ENCODE data around the gene KYNU.
"Not testable (repeated sequence)": the region's sequence is repeated elsewhere in the genome, so short reads cannot be mapped to it uniquely, and the experiment has no call there.

The KYNU gene

DNA sequence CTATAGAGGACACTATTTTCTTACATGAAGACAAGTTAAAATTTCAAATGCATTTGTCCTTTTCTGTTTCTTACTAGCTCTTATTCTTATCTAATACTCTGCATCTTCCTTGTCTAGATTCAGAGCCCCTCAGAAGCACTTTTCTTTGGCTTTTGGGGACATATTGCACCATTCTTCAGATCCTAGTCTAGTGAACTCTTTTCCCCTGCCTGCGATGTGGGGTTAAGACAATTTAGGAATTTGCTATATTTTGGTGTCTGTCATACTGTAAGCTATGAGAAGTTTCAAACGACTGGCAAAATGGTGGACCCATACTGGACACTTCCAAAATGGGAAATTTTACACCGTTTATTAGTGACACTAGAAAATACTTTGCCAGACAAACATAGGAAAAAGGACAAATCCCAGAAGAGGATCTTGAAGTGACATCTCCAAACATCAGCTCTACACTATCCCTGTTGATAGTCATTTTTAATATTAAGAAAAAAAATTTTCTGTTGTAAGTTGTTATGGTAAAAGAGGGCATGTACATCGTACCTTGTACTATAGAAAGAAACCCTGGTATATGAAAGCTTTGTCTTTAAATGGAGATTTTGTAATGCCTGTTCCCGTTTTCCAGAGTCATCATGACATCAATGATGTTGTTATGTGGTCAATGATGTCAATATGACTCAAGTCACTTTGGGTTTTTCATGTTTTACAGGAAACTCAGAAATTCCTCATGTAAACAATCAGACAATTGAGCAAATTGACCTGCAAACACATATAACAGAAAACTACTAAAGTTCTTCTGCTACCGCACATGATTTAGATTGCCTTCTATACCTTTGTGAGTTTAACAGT lies 4.4 kb upstream of the KYNU start:
- DNase-seq, result no peak

DNA sequence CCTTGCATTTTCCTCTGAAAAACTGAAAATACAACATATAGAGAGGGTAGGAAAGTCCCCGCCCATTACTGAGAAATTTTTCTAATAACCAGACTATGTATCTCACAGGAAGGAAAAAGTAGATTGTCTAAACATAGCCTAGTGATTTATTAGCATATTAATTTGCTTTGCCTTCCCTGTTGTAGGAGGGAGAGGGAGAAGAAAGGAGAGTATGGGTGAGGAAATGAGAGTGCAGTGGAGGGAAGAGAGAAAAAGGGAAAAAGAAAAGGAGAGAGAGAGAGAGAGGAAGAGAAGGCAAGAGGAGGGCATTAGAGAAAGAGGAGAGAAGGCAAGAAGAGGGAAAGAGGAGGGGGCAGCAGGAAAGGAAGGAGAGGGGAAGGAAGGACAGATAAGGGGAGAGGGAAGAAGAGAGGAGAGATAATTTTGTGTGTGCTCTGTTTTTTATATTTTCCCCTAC lies 3.6 kb upstream of the KYNU start:
- no peak for DNase-seq

DNA sequence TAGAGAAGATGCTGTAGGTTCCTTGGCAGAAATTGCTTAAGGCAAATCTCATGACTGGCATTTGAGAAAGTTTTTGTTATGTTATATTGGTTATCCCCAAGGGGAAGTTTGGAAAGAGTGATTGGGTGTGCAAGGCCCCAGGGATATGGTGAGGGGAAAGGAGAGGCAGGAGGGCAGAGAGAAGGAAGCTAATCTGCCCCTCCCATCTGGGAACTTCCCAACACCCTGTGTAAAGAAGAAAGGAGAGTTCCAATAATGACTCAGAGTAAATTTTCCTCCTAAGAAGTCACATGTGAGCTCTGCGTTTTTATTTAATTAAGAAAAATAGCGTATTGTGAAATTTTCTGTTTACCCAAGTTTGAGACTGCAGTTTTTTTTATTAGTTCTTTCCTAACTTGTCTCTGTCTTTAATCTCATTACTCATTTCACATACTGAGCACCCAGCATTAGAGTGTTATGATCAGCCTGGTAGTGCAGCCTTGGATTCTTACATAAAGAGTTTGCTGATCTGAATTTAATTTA lies 3.1 kb upstream of the KYNU start:
- no peak for DNase-seq

DNA sequence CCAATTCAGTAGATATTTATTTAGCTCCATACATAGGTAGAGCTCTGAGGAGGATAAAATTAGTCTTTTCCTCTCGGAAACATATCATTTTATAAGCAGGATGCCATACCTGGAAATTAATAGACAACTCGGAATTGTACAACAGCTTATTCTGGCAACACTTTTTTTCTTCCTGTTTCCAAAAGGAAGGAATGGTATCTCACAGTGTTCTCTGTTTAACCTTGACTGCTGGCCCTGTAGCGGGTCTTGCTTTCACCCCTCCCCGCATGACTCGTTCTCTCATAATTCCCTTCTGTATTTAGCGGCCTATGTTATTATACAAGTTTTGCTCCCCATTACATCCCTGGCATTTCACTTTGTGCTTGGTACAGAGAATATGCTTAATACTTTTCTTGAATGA lies 2.5 kb upstream of the KYNU start:
- DNase-seq, result no peak

DNA sequence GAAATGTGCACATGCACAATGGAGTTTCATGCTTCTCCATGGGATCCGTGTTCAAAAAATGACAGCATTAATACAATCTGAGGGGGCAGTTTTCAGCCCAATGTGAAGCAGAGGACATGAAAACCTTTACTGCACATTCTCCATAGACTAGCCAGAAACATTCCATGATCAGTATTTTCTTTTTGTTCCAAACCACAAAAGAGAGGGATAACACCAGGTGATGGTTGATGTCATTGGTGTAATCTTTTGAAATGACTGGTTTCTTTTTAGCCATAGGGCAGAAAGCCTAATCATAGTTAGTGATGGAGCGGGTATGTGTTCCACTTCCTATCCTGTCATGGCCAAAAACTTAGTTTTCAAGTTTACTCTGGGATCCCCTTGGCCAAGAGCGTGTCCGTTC lies 1.8 kb upstream of the KYNU start:
- no peak for DNase-seq

DNA sequence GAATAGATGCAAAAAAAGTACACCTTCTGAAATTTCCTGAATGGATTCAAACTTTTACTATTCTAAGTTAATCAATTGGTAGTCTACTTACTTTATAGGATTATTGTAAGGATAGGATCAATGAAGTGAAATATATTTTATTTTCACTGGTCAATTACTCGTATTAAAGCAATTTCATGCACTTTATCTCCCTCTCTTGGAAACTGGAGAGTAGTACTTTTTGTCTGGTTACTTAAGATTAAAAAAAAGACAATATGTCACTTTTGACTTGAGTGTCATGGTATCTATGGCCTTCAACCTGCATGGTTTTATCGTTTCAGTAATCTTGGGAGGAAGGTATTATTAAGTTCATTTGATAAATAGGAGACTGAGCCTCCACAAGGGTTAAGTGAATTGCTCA lies 1.0 kb upstream of the KYNU start:
- no peak for DNase-seq

DNA sequence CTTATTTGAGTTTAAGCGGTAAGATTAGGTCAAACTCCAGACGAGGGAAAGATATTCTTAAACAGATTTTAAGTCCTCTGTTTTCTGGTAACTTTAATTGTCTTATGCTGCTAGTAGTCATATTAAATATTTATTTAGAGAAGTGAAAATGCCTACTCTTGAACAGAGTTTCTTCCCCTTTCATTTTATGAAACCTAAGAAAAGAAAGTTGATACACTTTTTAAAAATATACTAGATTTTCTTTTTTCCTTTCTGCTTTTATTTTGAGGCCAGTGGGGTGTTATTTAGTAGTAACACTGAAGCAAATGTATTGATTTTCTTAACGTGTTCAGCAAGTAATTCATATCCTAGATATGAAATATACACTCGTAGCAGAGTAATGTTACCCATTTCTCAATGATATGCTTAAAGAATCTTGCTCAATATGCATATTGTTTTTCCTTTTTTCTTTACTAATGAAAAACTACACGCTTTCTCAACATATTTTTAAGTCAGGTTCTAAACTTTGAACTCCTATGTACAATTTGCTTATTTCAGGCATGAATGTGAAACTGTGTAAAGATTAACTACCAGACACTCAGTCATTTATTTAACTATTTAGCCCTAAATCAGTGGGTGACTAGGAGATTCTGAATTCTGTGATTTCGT lies 691 bp downstream of the KYNU start:
- DNase-seq, result no peak

DNA sequence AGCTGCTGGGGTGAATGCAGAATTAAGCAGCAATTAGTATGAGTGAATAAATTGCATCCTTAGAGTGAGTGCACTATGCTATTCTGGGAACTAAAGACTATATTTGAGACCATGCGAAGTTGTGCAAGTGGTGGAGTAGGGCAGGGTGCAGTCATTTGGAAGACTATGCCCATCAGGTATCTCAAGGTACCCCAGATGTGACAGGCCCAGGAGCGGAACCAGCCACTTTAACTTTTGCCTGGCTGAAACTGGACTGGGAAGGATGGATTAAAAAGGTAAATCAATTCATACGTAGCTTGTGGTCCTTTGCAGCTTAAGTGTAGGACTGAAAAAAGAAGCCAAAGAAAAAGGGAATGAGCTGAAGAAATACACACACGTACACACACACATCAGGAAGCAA lies 1.7 kb downstream of the KYNU start:
- no peak for DNase-seq

DNA sequence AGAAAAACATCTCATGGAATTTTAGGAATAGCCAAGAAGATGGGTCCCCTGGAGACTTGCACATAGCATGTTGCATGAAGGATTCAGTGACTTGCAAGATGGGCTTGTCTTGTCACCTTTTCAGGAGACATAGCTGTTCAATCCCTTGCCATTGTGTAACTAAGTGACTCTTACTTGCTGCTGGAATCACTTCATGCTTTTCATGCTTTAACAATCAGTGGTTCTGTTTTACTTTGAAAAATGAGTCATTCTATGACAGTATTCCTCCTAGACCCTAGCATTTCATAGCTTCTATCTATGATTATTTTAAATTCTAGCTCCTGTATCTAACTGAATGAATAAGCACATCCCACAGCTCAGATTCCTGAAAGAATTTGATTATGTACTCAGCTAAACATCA lies 2.8 kb downstream of the KYNU start:
- no peak for DNase-seq

DNA sequence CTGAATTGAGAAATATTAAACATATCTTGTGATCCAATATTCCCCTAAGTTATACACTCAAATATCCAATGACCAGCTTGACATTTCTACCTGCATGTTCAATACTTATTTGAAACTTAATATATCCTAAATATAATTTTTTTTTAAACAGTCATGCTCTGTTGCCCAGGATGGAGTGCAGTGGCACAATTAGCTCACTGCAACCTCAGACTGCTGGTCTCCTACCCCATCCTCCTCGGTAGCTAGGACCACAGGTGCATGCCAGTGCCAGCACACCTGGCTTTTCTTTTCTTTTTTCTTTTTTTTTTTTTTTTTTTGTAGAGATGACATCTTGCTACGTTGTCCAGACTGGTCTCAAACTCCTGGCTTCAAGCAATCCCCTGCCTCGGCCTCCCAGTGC lies 4.2 kb downstream of the KYNU start:
- no peak for DNase-seq

DNA sequence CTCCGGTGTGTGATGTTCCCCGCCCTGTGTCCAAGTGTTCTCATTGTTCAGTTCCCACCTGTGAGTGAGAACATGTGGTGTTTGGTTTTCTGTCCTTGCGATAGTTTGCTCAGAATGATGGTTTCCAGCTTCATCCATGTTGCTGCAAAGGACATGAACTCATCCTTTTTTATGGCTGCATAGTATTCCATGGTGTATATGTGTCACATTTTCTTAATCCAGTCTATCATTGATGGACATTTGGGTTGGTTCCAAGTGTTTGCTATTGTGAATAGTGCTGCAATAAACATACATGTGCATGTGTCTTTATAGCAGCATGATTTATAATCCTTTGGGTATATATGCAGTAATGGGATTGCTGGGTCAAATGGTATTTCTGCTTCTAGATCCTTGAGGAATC lies 5.0 kb downstream of the KYNU start:
- DNase-seq, result not testable (repeated sequence)

DNA sequence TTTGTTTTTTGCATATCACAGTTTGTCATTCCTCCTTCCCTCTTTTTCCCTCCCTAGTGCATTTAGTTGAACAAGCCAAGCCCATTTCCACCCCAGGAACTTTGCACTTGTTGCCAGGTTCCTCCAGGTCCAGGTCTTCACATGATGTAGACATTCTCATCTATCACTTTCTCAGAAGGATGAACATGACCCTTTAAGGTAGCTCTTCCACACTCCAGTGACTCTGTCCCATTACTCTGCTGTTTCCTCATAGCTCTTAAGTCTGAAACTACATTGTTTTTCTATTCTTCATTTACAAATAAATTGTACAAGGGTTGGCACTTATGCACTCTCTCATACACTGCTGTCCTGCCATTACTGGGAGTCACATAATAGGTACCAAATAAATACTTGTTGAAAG lies 6.1 kb downstream of the KYNU start:
- no peak for DNase-seq

DNA sequence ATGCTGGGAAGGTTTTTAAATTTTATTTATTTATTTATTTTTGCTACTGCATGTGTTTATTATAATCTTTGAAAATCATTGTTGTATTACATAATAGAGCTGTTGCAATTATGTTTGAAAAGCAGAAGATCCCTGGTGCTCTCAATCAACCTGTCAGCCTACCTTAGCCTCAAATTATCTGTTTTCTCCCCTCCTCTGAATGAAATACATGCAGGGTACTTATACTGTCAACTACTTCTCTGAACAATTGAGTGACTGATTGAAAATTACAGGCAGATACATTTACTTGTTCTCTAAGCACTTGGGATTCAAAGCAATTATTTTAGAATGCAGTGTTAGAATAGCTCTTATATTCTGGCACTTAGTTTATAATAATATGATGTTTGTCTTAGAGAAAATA lies 8.1 kb downstream of the KYNU start:
- no peak for DNase-seq

DNA sequence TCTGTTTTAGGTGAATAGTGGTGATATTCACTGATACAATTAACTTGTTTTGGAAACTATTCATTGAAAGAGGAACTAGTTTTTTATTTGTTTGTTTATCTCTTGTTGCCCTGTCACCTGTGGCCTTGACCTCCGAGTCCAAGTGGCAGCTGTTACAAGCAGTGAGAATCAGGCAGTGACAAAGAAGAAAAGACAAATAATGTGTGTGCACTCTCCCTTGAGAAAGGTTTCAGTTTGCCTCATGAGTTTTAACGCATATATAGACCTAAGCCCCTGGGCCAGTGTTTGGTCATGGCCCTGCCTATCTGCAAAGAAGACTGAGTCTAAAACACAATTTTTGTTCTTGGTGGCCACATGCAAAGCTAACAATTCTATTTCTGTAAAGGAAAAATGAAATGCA lies 15.3 kb downstream of the KYNU start:
- DNase-seq, result no peak

DNA sequence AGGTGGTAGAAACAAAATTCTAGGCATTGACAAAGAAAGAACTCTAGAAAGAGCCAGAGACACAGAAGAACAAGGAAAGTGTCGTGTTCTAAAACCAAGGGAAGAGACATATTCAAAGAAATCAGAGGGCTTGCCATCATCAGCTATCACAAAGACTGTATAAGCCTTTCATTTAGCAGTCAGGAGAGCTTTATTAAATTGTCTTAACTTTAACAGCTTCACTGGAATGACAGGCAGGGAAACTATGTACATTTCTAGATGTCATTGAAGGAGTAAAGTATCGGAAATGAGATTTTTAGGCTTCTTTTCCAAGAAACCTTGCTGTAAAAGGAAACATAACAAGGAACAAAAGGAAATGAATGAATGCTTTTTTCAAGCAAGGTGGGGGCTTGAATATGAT lies 15.8 kb downstream of the KYNU start:
- no peak for DNase-seq

DNA sequence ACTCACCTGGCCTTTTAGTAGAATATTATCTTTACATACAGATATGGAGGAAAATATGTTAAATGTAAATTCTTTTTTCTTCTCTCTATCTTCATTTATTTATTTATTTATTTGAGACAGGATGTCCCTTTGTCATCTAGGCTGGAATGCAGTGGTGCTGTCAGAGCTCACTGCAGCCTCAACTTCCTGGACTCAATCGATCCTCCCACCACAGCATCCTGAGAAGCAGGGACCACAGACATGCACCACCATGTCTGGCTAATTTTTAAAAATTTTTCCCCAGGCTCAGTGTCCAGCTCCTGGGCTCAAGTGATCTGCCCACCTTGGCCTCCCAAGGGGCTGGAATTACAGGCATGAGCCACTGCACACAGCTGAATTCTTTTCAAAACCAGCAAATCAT lies 20.3 kb downstream of the KYNU start:
- DNase-seq, result no peak

DNA sequence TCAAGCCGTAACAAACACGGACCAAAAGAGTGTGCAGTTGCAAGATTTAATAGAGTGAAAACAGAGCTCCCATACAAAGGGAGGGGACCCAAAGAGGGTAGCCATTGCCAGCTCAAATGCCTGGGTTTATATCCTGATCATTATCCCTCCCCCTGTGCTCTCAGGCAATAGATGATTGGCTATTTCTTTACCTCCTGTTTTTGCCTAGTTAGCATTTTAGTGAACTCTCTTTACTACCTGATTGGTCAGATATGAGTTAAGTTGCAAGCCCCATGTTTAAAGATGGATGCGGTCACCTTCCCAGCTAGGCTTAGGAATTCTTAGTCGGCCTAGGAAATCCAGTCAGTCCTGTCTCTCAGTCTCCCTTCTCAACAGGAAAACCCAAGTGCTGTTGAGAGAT lies 22.9 kb downstream of the KYNU start:
- not testable (repeated sequence) for DNase-seq

DNA sequence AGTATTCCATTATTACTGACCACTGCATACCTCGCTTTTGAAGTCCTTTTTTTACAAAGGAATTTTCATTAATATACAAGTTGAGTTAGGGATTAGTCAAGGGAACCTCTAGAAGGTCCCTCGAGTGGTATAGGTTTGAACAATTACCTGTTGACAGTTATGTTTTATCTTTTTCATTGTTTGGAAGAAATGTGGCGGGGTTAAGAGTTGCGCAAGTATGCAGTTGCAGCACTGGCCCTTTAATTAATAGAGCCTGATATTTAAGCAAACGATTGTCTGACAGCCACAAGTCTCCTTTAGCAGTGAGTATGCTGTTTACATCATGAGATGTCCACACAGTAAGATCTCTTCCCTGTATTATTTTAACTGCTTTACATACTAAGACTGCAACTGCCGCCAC lies 24.3 kb downstream of the KYNU start:
- DNase-seq, result no peak

DNA sequence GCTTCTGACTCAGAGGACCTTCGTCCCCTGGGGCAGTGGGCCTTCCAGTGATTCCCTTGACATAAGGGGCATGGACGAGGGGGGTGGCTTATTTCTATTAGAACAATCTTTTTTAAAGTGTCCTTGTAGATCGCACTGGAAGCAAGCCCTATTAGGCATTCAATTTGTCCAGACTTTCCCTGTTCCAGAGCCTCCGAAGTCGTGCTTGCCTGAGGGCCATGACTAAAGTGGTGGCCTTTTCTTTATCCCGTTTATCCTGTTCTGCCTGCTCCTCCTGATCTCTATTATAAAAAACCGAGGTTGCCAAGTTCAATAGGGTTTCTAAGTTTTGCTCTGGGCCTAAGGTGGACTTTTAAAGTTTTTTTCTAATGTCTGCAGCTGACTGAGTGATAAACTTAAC lies 26.3 kb downstream of the KYNU start:
- not testable (repeated sequence) for DNase-seq

DNA sequence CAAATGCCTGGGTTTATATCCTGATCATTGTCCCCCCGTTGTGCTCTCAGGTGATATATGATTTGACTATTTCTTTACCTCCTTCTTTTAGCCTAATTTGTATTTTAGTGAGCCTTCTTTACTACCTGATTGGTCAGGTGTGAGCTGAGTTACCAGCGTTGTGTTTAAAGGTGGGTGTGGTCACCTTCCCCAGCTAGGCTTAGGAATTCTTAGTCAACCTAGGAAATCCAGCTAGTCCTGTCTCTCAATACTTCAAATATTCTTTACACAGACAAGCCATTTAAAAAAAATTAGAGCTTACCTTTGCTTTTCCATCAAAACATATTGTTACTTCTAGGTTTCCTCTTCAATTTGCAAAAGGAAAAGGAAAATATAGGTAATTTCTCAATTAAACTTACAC lies 30.2 kb downstream of the KYNU start:
- no peak for DNase-seq

DNA sequence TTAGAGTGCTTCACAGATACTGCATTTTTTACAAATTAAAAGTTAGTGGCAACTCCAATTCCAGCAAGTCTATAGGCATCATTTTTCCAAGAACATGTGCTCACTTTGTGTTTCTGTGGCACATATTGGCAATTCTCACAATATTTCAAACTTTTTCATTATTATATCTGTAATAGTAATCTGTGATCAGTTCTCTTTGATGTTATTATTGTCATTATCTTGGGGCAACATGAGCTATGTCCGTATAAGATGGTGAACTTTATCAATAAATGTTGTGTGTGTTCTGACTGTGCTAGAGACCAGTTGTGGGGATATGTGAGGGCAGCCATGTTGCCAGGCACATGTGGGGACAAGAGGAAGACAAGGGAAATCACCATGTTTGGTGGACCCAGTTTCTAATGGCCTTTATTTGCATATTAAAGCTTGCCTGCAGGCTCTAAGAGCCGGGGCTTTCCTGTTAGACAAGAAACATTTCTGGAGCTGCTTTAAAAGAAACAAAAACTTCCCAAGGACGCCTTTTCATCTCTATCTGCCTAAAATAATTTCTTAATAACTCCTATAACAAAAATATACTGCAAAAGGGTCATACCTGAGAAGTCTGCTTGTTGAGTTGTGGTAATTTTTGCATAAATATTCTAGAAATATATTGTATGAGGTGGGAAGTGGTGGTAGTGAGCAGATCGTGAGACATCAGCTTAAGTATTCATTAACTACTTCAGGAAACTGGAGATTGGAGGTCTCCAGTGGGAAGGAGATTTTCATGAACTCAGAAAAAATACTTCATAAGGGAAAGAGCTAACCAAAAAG lies 37.2 kb downstream of the KYNU start:
- no peak for DNase-seq

DNA sequence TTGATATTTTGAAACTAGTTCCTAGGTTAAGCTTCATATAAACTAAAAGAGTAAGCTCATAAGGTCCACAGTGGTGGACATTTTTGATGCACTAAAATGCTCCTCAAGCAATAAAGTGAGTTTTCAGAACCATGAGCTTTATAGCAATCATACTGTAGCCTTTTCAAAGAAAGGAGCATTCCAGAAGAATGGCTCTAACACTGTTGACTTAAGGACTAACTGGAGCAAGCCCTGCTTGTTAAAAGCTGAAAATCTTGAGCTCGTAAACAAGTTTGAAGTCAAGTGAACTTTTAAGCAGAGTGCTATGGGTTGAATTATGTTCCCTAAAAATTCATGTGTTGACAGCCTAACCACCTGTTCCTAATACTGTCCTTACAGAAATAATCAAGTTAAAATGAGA lies 38.0 kb downstream of the KYNU start:
- no peak for DNase-seq

DNA sequence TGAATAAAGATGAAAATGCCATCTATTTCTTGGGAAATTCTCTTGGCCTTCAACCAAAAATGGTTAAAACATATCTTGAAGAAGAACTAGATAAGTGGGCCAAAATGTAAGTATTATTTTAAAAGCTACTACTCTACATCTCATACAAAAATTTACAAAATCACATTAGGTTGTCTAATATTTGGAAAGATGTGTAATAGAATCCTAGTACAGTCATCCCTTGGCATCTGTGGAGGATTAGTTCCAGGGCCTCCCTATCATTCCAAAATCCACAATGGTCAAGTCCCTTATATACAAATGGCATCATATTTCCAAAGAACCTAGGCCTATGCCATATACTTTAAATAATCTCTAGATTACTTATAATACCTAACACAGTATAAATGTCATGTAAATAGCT lies 41.2 kb downstream of the KYNU start:
- DNase-seq, result no peak

DNA sequence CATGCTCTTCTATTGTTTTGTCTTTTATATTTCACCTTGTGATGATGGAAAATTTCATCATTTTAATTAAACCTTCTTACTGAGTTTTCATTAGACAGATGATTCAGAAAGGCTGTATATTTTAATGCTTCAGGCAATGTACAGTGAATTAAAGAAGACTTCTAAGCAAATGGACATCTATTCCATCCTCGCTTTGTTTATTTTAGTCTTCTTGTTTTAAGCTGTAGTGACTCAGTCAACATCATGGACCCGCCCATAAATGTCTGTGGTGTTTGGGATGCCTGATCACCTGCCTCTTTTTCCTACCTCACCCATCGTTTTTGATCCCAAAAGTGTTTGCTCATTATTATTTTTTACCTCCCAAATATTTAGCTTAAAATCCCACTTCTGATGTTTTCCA lies 43.1 kb downstream of the KYNU start:
- no peak for DNase-seq

Data from activated CD8-positive, alpha-beta memory T cell treated with anti-CD3 and anti-CD28 coated beads for 24 hours (primary cell).